MM.1S (cell line): ENCODE data around the gene ESR2.

Source experiments
- CTCF ChIP-seq: fragments of 300-600 bp; sonication (generic); IDR thresholded peaks from 2 replicates; pipeline ENCODE4 v1.5.1; 2016; ENCODE audit warnings: antibody characterized with exemption, low read length, mixed read lengths
- EZH2 ChIP-seq: fragments of 300-600 bp; sonication (generic); optimal IDR thresholded peaks from 2 replicates; pipeline ENCODE3; 2017; ENCODE audit warnings: low read depth, mild to moderate bottlenecking, antibody characterized with exemption, low read length, mixed read lengths

- TF ChIP-seq EZH2 (no peak), CTCF (no peak)
Measured at GRCh38 chr14:64232095-64232838, 61.9 kb downstream of the ESR2 start.
